MM.1S (cell line): ENCODE data around the gene DNAJC6.

Experiments
- DNase-seq: peaks from one replicate; pipeline ENCODE4 v3.0.0-alpha.2; 2015
- H2AFZ ChIP-seq: fragments of 300-600 bp; sonication (generic); 2 replicates; pipeline ENCODE4 v1.6.0; 2016; ENCODE audit warnings: antibody characterized with exemption, low read length
- H3F3A ChIP-seq: fragments of 300-600 bp; sonication (generic); 2 replicates; pipeline ENCODE4 v1.6.1; 2016; ENCODE audit warnings: mild to moderate bottlenecking, antibody characterized with exemption, low read length, moderate library complexity, mixed read lengths; ENCODE audit not compliant: insufficient read depth
- H3K27ac ChIP-seq: fragments of 300-600 bp; sonication (generic); 2 replicates; pipeline ENCODE4 v1.5.1; 2016; ENCODE audit warnings: mild to moderate bottlenecking, low read length
- H3K27me3 ChIP-seq: fragments of 300-600 bp; sonication (generic); replicated peaks from 2 replicates; pipeline ENCODE4 v1.6.0; 2016; ENCODE audit warnings: low read length; ENCODE audit not compliant: insufficient read depth
- H3K36me3 ChIP-seq: fragments of 300-600 bp; sonication (generic); replicated peaks from 2 replicates; pipeline ENCODE4 v1.6.1; 2016; ENCODE audit warnings: mild to moderate bottlenecking, low read length, mixed read lengths; ENCODE audit not compliant: insufficient read depth
- H3K4me1 ChIP-seq: fragments of 300-600 bp; sonication (generic); 2 replicates; pipeline ENCODE4 v1.6.1; 2016; ENCODE audit warnings: low read length, mixed read lengths
- H3K4me2 ChIP-seq: fragments of 300-600 bp; sonication (generic); 2 replicates; pipeline ENCODE4 v1.6.0; 2016; ENCODE audit warnings: low read depth, low read length
- H3K4me3 ChIP-seq: fragments of 300-600 bp; sonication (generic); 2 replicates; pipeline ENCODE4 v1.5.1; 2016; ENCODE audit warnings: low read length, mixed read lengths
- H3K79me2 ChIP-seq: fragments of 300-600 bp; sonication (generic); 2 replicates; pipeline ENCODE4 v1.6.1; 2016; ENCODE audit warnings: mixed run types, low read length, mixed read lengths
- H3K9ac ChIP-seq: fragments of 300-600 bp; sonication (generic); 2 replicates; pipeline ENCODE4 v1.6.1; 2016; ENCODE audit warnings: low read length, mixed read lengths
- H3K9me2 ChIP-seq: fragments of 300-600 bp; sonication (generic); replicated peaks from 2 replicates; pipeline ENCODE4 v1.6.1; 2016; ENCODE audit warnings: mild to moderate bottlenecking, low read length, mixed read lengths; ENCODE audit not compliant: insufficient read depth
- H3K9me3 ChIP-seq: fragments of 300-600 bp; sonication (generic); replicated peaks from 2 replicates; pipeline ENCODE4 v1.6.1; 2016; ENCODE audit warnings: mild to moderate bottlenecking, low read length, mixed read lengths; ENCODE audit not compliant: insufficient read depth
- H4K20me1 ChIP-seq: fragments of 300-600 bp; sonication (generic); 2 replicates; pipeline ENCODE4 v1.6.1; 2016; ENCODE audit warnings: mild to moderate bottlenecking, low read length, moderate library complexity, mixed read lengths; ENCODE audit not compliant: insufficient read depth
- CTCF ChIP-seq: fragments of 300-600 bp; sonication (generic); IDR thresholded peaks from 2 replicates; pipeline ENCODE4 v1.5.1; 2016; ENCODE audit warnings: antibody characterized with exemption, low read length, mixed read lengths
- EZH2 ChIP-seq: fragments of 300-600 bp; sonication (generic); optimal IDR thresholded peaks from 2 replicates; pipeline ENCODE3; 2017; ENCODE audit warnings: low read depth, mild to moderate bottlenecking, antibody characterized with exemption, low read length, mixed read lengths
- EZH2phosphoT487 ChIP-seq: fragments of 300-600 bp; sonication (generic); IDR thresholded peaks from 2 replicates; pipeline ENCODE4 v1.6.1; 2018; ENCODE audit warnings: antibody characterized with exemption, low read length

Gene DNAJC6

GRCh38 chr1:65330822-65331221, 21.5 kb downstream of the DNAJC6 start:
- no peak overlapping the region for H3K9ac ChIP-seq
- TF ChIP-seq EZH2phosphoT487, result no peak
- TF ChIP-seq EZH2, result no peak
- no peak for TF ChIP-seq CTCF
- H3K4me3 ChIP-seq, result no peak overlapping the region
- no peaks in the 10 kb centered on the region for H3K9me2 ChIP-seq
- H3K27ac ChIP-seq, result no peak overlapping the region
- H3F3A ChIP-seq, result no peaks in the 10 kb centered on the region
- H3K36me3 ChIP-seq, result no peaks in the 10 kb centered on the region
- H3K27me3 ChIP-seq, result no peaks in the 10 kb centered on the region
- no peaks in the 10 kb centered on the region for H3K79me2 ChIP-seq
- no peak overlapping the region for H2AFZ ChIP-seq
- no peaks in the 10 kb centered on the region for H4K20me1 ChIP-seq
- no peaks in the 10 kb centered on the region for H3K9me3 ChIP-seq
- H3K4me1 ChIP-seq, result no peaks in the 10 kb centered on the region
- DNase-seq, result no peak
- no peak overlapping the region for H3K4me2 ChIP-seq

GRCh38 chr1:65332821-65333220, 23.5 kb downstream of the DNAJC6 start:
- Histone ChIP-seq H3K9me2 (no peaks in the 10 kb centered on the region), H4K20me1 (no peaks in the 10 kb centered on the region), H3K79me2 (no peaks in the 10 kb centered on the region), H3K9ac (no peak overlapping the region), H3K4me1 (no peaks in the 10 kb centered on the region), H3F3A (no peaks in the 10 kb centered on the region), H3K9me3 (no peaks in the 10 kb centered on the region), H3K36me3 (no peaks in the 10 kb centered on the region), H3K27ac (no peak overlapping the region), H3K27me3 (no peaks in the 10 kb centered on the region), H3K4me3 (no peak overlapping the region), H2AFZ (no peak overlapping the region), H3K4me2 (no peak overlapping the region)
- DNase-seq, result no peak
- TF ChIP-seq EZH2phosphoT487, result no peak
- no peak for TF ChIP-seq CTCF
- TF ChIP-seq EZH2, result no peak

GRCh38 chr1:65334081-65334480, 24.7 kb downstream of the DNAJC6 start:
- H3K9me2 ChIP-seq, result no peaks in the 10 kb centered on the region

More at GRCh38 chr1:65334081-65334480, 24.7 kb downstream of the DNAJC6 start:
- no peak overlapping the region for H3K4me3 ChIP-seq
- H3K9ac ChIP-seq, result no peak overlapping the region
- H3K4me2 ChIP-seq, result no peak overlapping the region
- TF ChIP-seq EZH2 (no peak), EZH2phosphoT487 (no peak), CTCF (no peak)
- H3K4me1 ChIP-seq, result no peaks in the 10 kb centered on the region
- H3K9me3 ChIP-seq, result no peaks in the 10 kb centered on the region
- no peak overlapping the region for H3K27ac ChIP-seq
- no peaks in the 10 kb centered on the region for H3K79me2 ChIP-seq
- no peaks in the 10 kb centered on the region for H3K27me3 ChIP-seq
- no peak for DNase-seq
- no peak overlapping the region for H2AFZ ChIP-seq
- no peaks in the 10 kb centered on the region for H3F3A ChIP-seq
- H4K20me1 ChIP-seq, result no peaks in the 10 kb centered on the region
- H3K36me3 ChIP-seq, result no peaks in the 10 kb centered on the region
